GM19035 (cell line): ENCODE measurements around the gene PDE4B.

Source experiments
- ATAC-seq: cut with Tn5 transposase; IDR thresholded peaks from one replicate; pipeline ENCODE4 v1.9.1; 2021; ENCODE audit not compliant: unreplicated experiment

PDE4B gene

GRCh38 chr1:66250075-66250474, 457.4 kb downstream of the PDE4B start:
- ATAC-seq: no peak

GRCh38 chr1:66250478-66250877, 457.8 kb downstream of the PDE4B start:
- no peak for ATAC-seq

- peak; percentile 29 for ATAC-seq
These were observed 458.9 kb downstream of the PDE4B start for GRCh38 chr1:66251546-66251945.

- peak; percentile 78 for ATAC-seq
These were observed 460.7 kb downstream of the PDE4B start for GRCh38 chr1:66253330-66253921.

- ATAC-seq: no peak
These were observed 462.1 kb downstream of the PDE4B start for GRCh38 chr1:66254785-66255184.

GRCh38 chr1:66256629-66257572, 464.2 kb downstream of the PDE4B start:
- ATAC-seq: no peak

GRCh38 chr1:66258404-66259105, 465.9 kb downstream of the PDE4B start:
- ATAC-seq: peak; percentile 77

- no peak for ATAC-seq
These were observed 468.7 kb downstream of the PDE4B start for GRCh38 chr1:66261364-66261763.

- ATAC-seq: no peak
These were observed 469.7 kb downstream of the PDE4B start for GRCh38 chr1:66262208-66262963.

- no peak for ATAC-seq
These were observed 472.6 kb downstream of the PDE4B start for GRCh38 chr1:66265268-66265667.

- ATAC-seq: no peak
These were observed 473.1 kb downstream of the PDE4B start for GRCh38 chr1:66265796-66266195.

GRCh38 chr1:66266350-66266749, 473.7 kb downstream of the PDE4B start:
- ATAC-seq: no peak

GRCh38 chr1:66266756-66267155, 474.1 kb downstream of the PDE4B start:
- ATAC-seq: no peak

GRCh38 chr1:66267201-66267940, 474.7 kb downstream of the PDE4B start:
- no peak for ATAC-seq

GRCh38 chr1:66269222-66269621, 476.5 kb downstream of the PDE4B start:
- no peak for ATAC-seq

GRCh38 chr1:66270119-66270812, 477.6 kb downstream of the PDE4B start:
- ATAC-seq: no peak

- peak; percentile 37 for ATAC-seq
These were observed 478.7 kb downstream of the PDE4B start for GRCh38 chr1:66271216-66271903.

GRCh38 chr1:66271904-66272254, 479.2 kb downstream of the PDE4B start:
- ATAC-seq: no peak

GRCh38 chr1:66273656-66274055, 481.0 kb downstream of the PDE4B start:
- no peak for ATAC-seq
